Measurements from ENCODE around the gene PPP3CA.

PPP3CA gene

DNA sequence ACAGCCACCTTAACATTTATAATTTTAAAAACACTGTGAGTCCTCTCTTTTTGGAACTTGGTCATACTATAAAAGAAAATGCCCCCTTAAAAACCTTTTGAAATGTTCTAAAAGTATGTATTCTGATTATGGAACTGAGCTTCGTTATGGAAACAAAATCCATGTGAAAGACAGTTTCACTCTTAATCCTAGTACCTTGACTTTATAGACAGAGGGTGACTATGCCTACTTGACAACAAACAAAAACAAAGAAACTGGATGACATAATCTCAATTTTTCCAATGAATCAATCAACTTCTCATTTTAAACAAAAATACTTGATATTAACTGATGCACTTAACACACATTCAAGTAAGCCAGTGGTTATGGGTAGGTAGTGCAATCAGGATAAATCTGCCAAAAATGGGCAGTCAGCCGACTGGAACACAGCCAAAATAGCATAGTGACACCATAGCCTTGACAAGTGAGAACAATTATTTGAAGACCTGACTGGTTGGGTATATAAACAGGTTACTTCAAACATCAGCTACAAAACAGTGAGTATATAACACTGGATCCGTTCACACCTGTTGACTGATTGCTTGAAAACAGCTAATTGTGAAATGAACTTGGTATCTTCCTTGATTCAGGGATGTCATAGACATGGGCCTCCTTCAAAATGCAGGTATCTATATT, 265.5 kb downstream of the PPP3CA start:
- DNase-seq: no peak

DNA sequence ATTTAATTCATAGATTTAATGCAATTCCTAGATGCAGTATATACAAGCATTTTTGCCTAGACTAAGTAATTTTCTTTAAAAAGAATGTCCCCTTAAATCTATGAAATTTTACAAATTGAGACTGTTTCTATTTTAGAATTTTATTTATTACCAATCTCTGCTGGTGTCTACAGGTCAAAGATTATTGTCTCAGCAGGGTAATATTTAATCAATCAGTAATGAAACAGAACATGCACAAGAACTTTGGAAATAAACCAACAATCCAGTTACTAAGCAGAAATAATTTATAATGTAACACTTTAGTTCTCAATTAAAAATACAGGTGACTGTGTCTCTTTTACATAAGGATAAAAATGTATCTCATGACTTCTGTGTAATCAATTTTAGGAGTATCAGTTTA, 266.2 kb downstream of the PPP3CA start:
- no peak for DNase-seq

DNA sequence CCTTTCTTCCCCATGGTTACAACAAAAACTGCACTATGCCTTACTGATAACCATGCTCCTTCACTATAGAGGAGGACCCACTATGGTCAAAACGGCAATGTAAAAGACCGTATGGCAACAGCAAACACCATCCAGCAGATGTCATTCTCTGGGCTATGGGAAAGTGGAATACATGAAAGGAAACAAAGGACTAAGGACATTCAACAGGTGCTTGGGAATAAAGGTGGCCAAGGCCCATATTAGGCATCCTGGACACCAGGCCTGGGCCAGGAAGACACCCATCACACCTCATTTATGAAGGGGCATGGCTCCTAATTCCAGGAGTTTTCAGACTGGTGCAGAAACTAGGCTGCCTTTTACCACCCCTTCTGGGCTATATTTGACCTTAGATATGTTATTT, 268.4 kb downstream of the PPP3CA start:
- no peak for DNase-seq

DNA sequence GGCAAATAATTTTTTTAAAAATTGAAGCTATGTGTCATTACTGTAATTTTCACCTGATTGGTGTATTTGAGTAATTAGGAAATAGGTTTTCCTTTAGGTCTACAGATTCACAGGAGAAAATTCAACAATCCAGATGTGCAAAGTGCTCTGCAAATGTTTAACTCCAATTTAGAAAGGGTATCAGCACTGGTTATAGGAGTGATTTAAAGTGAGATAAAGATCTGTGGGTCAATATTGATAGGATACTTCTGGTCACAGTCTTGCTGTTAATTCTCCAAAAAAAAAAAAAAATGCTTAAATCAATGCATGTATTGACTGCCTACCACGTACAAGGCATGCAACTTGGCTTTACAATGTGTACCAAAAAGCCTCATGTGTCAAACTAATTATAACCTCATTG, 271.3 kb downstream of the PPP3CA start:
- DNase-seq: no peak

DNA sequence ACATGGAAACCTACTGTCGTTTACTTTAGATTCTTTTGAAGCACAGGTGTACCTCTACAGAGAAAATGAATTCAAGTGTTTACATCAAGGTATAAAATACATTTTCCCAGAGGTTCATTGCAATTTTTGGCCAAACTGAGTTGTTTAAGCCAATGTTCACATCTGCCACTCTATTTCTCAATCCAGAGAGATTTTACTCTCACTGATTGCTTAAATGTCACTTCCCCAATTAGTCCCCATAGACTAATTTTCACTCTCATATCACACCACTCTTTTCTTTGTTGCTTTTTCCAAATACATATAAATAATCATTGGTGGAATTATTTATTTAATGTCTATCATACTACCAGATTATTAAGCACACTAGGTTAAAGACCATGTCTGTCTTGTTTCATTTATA, 271.8 kb downstream of the PPP3CA start:
- DNase-seq: no peak

DNA sequence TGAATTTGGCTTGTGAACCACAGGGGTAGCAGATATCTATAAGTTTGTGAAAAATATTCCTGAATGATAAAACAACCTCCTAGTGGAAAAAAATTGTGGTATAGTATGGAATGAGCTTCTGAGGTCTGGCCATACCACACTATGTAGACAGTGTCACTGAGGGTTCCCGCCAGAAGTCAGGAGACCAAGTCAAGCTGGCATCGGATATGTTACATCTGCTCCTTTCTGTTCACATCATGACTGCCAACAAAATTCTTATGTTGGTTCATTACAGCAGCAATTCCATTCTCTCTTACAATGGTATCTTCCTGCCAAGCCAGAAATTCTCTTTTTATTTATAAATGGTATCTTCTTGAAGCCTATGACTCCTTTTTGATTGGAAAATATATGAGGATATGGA, 273.0 kb downstream of the PPP3CA start:
- DNase-seq: peak; percentile 91

DNA sequence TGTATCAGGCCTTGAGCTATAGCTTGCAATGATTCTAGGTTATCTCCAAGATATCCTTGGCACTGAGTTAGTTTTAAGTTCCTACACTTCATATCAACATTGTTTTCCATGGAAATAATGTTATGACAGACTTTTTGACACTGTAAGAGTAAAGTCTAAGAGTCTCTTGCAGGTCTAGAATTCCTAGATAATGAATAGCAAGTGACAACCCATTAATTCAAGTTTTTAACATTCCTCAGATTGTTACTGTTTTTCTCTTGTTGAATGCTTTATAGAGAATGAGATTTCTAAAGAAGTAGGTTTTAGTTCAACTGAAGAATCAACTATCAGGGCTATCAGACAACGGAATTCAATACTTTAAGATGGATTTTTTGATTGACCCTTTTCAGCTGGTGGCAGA, 276.1 kb downstream of the PPP3CA start:
- no peak for DNase-seq

DNA sequence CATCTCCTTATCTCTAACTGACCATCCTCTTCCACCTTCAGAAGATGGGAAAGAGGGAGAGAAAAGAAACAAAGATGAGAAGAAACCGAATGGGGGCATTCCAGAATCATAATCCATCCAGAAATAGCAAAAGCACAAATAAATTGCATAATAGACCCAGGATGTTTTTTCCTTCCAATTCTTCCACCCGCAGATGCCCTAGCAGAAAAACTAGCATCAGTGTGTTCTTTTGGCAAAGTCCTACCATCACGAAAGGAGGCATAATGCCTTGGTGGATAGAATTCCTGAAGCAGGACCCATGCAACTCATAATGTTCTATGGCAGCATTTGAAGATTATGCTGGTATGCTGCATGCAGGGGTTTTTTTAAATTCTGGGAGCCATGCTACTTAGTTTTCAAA, 279.2 kb downstream of the PPP3CA start:
- no peak for DNase-seq

DNA sequence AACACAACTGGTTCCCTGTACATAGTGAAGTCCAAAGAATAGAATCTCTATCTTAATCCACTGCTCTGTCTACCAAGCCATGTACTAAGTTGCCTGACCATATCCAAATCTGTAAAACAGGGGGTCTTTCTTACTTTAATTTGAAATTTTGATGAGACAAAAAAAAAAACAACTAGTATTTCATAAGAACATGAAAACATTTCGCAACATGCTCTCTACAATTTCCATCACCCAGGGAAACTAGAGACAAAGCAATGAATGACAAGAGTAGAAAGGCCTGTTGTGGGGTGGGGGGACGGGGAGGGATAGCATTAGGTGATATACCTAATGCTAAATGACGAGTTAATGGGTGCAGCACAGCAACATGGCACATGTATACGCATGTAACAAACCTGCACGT, 279.9 kb downstream of the PPP3CA start:
- DNase-seq: no peak

DNA sequence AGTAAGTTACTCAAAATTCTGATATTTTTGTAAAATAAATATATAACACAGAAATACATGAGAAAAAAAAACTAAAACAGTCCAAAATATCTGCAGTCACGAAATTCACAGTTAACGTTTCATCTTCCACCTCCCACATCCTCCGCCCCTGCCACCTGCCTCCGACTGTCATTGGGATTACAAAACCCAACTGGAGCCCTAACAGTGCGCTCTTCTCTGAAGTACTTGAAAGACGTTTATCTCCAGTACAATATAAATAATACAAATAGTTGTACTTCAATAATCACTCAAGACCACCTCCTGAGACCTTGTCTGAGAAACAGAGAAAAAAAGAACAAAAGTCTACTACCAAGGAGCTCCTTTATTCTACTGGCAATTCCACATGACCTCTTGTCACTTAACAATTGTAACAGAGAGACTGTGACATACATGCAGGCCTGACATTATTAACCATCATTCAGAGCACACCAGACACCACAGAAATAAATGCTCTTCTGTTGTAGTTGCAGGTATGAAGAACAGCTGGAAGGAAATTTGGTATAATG, 280.6 kb downstream of the PPP3CA start:
- DNase-seq: no peak

DNA sequence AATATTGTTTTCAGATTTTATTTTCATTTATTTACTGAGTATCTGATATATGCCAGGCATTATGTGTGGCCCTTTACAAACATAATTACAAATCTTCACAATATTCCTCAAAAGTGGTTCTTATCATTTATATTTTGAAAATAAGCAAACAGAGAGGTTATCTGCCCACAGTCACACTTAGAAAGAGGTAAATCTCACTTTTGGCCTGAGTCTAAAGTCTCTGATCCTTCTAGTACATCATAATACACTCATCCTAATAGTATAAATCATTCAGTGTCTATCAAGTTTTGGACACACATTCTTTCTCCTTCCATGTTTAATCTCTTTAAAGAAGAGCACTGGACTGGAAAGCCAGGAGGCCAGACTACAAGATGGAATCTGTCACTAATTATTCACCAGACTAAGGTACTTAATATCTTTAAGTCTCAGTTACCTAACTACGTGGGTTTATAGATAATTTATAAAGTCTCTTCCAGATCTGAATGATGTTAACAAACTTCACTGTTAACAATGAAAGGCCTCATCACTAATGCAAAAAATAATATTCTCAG, 281.3 kb downstream of the PPP3CA start:
- DNase-seq: peak; percentile 17

DNA sequence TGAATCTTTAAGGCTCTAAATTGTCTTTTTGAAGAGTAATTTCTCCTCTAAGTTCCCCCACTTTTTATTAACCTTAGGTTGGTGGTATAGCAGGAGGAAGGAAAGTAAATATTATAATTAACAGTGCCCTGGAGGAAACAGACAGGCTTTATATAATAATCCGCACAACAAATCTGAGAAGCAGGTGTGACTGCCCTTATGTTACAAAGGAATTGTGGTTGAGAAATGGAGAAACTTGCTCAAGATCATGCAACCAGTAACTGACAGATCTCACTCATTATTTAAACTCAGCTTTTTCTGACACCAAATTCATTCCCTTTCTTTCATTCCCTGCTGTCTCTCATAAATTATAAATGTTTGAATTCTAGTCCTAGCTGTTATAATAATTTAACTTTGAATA, 282.0 kb downstream of the PPP3CA start:
- DNase-seq: no peak

DNA sequence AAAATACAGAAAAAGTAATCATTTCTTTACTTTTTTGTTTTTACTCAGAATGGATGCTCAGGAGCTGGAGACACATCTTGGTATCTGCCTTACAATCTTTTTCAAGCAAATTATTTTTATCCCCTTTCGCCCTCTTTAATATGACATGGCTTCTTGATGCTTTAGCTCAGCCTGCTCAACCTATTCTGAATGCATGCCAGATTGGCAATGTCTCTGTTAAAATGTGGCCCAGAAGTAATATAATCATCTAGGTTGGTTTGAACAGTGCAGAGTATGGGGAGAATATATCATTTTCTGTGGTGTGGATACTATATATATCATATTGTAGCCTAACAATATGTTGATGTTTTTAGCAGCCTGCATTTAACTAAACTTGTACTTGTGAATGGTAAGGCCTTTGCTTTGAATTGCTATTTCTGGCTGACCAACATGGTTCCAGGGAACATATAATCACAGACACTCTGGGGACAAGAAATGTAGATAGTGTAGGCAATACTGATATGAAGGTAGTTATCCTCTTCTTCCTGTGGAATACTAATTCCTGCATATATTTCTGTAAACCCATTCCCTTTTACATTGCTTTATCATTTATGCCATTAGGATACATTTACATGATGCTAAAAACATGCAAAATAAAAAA, 282.7 kb downstream of the PPP3CA start:
- peak; percentile 12 for DNase-seq

DNA sequence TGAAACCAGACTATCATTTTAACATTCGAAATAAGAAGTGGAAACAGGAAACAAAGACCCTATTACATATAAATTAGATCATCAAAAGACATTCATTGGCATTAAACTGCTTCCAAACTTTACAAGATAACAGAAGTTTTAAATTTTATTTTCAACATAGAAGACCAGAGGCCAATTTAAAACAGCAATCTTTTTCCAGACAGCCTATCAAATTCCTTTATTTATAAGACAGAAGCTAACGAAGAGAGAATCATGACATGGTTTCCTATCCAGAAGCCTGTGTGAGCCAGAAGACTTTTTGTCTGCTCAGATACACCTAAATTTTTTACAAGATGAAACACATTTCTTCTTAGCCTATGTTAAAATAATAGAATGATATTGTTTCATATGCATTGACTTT, 291.9 kb downstream of the PPP3CA start:
- no peak for DNase-seq

DNA sequence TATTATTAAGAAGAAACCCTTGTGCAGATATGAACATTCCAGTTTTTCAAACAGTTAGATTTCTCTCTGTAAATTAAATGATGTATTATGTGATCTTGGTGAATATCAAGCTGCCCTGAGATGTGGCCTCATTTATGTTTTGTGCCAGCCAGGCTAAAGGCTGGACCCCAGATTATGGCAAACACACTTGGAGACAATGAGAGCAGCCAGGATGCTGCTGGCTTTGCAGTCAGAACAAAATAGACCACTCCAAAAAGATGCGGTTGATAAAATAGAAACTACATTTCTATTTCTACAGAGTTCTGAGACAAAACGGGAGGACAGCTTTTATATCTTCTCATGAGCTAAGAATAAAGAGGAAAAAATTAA, 296.5 kb downstream of the PPP3CA start:
- no peak for DNase-seq

DNA sequence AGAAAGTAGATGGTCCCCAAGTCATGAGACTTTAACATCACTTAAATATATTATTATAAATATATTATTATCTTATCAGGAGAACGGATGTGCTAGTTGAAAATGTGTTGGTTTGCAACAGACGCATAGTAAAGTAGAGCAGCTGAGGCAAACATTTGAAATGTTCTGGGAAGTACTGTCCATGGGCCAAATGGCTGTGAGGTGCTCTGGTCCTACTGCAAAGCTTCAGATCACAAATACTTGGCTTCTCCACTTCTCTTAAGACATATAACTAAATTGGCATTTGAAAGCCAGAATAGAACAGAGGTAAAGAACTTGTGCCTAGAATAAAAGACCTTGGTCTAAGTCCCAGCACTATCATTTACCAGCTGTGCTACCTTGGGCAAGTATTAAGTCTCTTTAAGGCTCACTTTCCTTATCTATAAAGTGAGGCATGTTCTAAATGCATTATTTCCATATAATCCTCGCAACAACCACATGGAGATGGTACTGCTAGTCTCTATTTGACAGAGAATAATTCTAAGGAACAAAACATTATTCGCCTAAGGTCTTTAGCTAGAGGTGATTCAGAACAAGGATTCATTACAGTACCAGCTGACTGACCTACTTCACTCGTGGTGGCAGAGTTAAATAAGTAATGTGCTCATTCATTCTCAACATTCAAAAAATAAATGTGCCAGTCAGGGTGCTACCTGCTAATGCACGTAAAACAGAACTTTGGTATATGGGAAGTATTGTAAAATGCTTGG, 297.1 kb downstream of the PPP3CA start:
- DNase-seq: no peak

DNA sequence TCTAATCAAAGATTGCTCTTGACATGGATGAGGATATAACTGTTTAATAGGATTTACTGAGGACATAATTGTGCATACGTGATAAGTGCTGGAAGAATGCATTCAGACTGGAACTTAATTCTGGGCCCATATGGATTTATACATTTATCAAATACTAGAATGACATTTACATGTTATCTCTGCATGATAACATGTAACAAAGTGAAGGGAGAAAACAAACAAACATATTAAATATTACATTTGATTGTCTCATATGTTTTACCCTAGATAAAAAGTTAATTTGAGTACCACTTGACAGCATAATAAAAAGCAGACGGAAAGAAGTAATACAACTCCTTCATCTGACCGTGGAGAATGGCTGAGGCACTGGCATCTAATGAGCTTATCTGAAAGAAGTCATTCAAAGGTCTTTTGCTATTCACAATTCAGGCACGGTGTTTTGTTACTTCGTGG, 297.8 kb downstream of the PPP3CA start:
- no peak for DNase-seq

DNA sequence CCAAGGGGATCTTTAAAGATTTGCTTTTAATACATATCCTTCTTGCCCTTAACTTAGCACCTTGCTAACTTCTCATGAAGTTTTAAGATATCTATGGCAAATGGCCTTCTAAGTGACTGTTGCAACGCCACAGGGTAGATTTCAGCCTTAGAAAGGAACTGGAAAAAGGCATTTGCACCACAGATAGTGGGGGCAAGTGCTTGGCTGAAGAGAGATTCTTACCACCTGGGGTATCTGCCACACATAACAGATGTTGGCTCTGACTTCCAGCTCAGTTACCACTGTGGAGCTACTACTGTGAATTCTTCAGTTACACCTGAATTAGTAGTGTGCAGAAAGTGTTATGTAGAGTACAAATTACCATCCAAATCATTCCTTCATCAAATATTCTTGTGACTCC, 302.6 kb downstream of the PPP3CA start:
- DNase-seq: no peak

DNA sequence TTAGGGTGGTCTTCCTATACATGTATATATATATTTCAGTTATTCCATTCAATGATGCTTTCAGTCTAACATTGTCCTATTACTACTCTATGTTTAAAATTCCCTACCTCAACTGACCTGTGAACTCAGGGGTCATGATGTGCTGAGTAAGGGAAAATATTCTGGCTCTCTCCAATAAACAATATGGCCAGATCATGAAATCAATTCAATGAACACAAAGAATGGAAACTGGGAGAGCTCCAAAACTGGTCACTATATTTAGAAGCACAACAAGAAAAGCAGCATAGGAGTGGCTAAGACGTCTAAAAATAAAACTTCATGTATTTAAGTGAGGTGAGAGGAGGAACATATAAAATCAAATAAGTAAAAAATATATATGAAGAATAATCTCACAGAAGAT, 304.5 kb downstream of the PPP3CA start:
- no peak for DNase-seq

DNA sequence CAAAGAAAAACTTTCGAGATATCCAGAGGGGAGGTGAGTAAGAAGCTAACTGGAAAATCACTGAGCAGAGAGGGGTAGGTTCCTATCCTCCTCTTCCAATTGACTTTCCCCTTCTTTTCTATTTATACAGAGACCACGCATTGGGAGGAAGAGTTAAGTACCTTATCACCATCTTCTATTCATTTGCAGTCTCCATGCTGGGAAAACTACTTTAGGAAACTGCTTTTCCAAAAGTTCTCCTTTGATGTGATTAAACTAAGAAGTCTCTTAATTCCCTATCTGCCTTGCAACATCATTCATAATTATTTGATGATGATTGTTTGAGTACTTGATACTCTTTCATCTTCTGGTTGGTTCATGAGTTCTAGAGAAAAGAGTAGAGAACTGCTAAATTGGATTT, 306.6 kb downstream of the PPP3CA start:
- DNase-seq: no peak

DNA sequence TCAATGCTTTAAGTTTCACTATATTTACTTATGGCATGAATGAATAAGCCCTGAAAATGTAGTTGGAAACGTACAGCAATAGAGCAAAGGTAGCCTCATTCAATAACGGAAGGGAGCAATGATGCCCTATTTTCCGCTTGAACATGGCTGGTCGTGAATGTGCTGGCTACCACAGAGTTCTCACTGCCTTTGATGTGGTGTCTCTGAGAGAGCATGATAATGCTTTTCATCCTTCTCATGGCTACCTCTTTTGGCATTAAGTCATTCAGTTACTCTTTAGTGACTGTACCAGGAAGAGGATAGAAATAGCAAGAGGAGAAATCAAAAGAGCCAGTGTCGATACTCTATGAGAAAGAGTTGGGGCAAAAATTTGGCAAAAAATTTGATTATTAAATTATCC, 308.0 kb downstream of the PPP3CA start:
- DNase-seq: no peak

DNA sequence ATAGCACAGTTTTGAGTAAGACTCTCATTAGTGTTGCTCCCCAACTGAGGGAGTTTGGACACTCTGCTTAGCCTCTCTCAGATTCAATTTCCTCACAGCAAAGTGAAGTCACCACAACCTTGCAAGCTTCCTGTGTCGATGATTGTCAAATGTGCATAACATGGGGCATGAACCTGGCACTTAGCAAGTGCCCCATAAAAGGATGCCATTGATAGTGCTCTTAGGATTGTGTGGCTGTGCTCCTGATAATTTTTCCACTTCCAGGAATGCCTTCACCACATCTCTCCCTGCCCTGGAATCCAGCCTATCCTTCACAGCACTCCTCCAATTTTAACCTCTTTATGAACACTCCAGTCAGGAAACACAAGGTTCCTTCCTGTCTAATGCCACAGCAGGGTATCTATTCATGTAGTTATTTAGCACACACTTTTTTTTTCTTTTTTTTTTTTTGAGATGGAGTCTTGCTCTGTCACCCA, 309.4 kb downstream of the PPP3CA start:
- DNase-seq: no peak

DNA sequence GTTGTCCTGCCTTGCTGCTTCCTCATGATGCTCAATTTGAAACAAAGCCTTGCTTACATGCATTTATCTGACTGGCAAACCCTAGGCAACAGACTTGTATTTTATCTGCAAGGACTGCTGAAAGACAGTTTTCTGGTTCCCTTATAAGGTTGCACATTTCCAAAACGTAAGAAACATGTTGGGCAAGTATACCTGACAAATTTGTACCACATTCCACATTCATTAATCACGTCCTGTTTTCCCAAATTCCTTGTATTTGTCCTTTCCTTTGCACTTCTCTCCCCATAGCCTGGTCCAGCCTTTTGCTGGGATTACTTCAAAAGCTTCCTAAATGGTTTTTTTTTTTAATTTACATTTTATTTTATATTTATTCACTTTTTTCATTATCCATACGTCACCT, 310.1 kb downstream of the PPP3CA start:
- no peak for DNase-seq

DNA sequence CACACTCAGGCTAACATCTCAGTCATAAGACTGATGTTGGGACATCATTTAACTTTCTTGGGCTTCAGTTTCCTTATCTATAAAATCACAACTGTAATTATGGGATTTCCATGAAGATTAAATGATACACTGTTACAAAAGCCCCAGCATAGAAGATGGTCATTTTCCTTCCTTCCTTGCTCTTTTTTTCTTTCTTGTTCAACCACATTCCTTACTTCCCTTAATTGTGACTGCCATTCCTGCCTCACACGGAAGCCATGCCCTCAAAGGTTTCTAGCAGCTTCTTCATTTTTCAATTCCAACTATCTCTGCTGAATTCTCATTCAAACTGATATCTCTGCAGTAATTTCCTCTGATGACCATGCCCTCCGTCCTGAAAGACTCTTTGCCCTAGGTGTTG, 311.8 kb downstream of the PPP3CA start:
- DNase-seq: no peak

All from NCI-H446 treated with DMSO at 0.1 percent for 48 hours (cell line).